ENCODE measurements around the gene RHOA. TPM values are rescaled to one million over a fixed set of nuclear protein-coding genes. Genes with fewer than 3 reads are reported as not detected.

Gene RHOA
- total RNA-seq, 1 experiment from 2014 or later = 497 TPM

- intact Hi-C loops (cut with micrococcal nuclease) = no loop called here
- Histone ChIP-seq H4K20me1 (ENCODE audit: insufficient read depth) (peaks cover 37% of the 10 kb centered on the region; the same call in 1 of the 2 replicates), H3K9me3 (ENCODE audit: control insufficient read depth in 1 of 2, insufficient read depth in 1 of 2, low read depth in 1 of 2, low read length in 2 of 2) (no peaks in the 10 kb centered on the region), H3K36me3 (ENCODE audit: control insufficient read depth in 1 of 2, insufficient read depth in 2 of 2, low read length in 2 of 2) (peaks cover 0 to 13% of the 10 kb centered on the region in 2 experiments; a peak in 1 of 4 replicates), H3K27ac (ENCODE audit: low read depth, low read length) (peak overlapping the region; percentile 95), H3K4me2 (ENCODE audit: low read length) (peak overlapping the region; percentile 88), H3K9ac (ENCODE audit: low read length) (peak overlapping the region; percentile 98), H3K79me2 (ENCODE audit: insufficient read depth, low read length) (peaks cover 75% of the 10 kb centered on the region), H2AFZ (ENCODE audit: low read depth, low read length, poor library complexity, severe bottlenecking) (no peak overlapping the region), H3K4me1 (ENCODE audit: control insufficient read depth in 1 of 2, insufficient read depth in 2 of 2, low read length in 2 of 2) (peaks cover 39 to 57% of the 10 kb centered on the region in 2 experiments; a peak in 3 of 4 replicates), H3K9me2 (ENCODE audit: insufficient read depth) (no peaks in the 10 kb centered on the region), H3K4me3 (replicated peaks in 1 of 2; ENCODE audit: low read depth in 1 of 2, low read length in 2 of 2) (peak overlapping the region; percentile 76 to 95), H3K27me3 (ENCODE audit: insufficient read depth, low read length) (no peaks in the 10 kb centered on the region)
- ATAC-seq (no peak), DNase-seq (ENCODE audit: low read depth, low spot score) (no peak)
- POLR2A ChIA-PET = interaction anchor here (0.8 to 2.3 kb wide), 2 partner anchors 42 to 71 kb away, joined by 7 to 13 read pairs; partner anchors contain the start of gene USP4
- RAD21 ChIA-PET (ENCODE audit: low non-redundant PET in 1 of 2, low total read pairs in 2 of 2, uncharacterized antibody in 2 of 2, unreplicated experiment in 2 of 2) = no interaction called here
- no peak for TF ChIP-seq RAD21 (IDR thresholded peaks at IDR 0.05; ENCODE audit: low read depth)
- no peak for TF ChIP-seq SRF (IDR thresholded peaks at IDR 0.05; ENCODE audit: low read depth)
- no peak for TF ChIP-seq CTCF (IDR thresholded peaks at IDR 0.05 in 2 of 3, conservative IDR thresholded peaks at IDR 0.05 in 1 of 3; ENCODE audit: borderline replicate concordance in 1 of 3, insufficient read depth in 1 of 3, low read depth in 2 of 3, low read length in 2 of 3)
- TF ChIP-seq SP1 (IDR thresholded peaks at IDR 0.05; ENCODE audit: low read depth) = no peak
- no peak for TF ChIP-seq ZFX (IDR thresholded peaks at IDR 0.05)
- TF ChIP-seq ZBTB33 (IDR thresholded peaks at IDR 0.05; ENCODE audit: extremely low read depth, insufficient replicate concordance, low read length) = no peak
- TF ChIP-seq FOSL1 (IDR thresholded peaks at IDR 0.05; ENCODE audit: low read depth) = no peak
- no peak for TF ChIP-seq CBX3 (IDR thresholded peaks at IDR 0.05; ENCODE audit: low read depth)
- TF ChIP-seq POLR2AphosphoS5 (IDR thresholded peaks at IDR 0.05; ENCODE audit: low read depth, low read length) = no peak
- BruUV-seq (replicated peaks) = no TSS peak
- CTCF ChIA-PET = no interaction called here
Observed at GRCh38 chr3:49410846-49411534, 786 bp downstream of the RHOA start.
